OCI-LY7 (cell line): ENCODE data around the gene MTHFD1L.

Source experiments
- EZH2phosphoT487 ChIP-seq: fragments of 200-600 bp; sonication (generic); IDR thresholded peaks from 2 replicates; pipeline ENCODE4 v1.6.1; 2018; ENCODE audit warnings: low read depth, borderline replicate concordance, mild to moderate bottlenecking, mixed run types, antibody characterized with exemption, low read length, moderate library complexity, mixed read lengths
- TF ChIP-seq, protein P1 (sequence below): fragments of 200-600 bp; sonication (generic); conservative IDR thresholded peaks from 2 replicates; pipeline ENCODE4 v1.5.1; 2014; ENCODE audit warnings: mild to moderate bottlenecking, antibody characterized with exemption, low read length, moderate library complexity, mixed read lengths

DNA sequence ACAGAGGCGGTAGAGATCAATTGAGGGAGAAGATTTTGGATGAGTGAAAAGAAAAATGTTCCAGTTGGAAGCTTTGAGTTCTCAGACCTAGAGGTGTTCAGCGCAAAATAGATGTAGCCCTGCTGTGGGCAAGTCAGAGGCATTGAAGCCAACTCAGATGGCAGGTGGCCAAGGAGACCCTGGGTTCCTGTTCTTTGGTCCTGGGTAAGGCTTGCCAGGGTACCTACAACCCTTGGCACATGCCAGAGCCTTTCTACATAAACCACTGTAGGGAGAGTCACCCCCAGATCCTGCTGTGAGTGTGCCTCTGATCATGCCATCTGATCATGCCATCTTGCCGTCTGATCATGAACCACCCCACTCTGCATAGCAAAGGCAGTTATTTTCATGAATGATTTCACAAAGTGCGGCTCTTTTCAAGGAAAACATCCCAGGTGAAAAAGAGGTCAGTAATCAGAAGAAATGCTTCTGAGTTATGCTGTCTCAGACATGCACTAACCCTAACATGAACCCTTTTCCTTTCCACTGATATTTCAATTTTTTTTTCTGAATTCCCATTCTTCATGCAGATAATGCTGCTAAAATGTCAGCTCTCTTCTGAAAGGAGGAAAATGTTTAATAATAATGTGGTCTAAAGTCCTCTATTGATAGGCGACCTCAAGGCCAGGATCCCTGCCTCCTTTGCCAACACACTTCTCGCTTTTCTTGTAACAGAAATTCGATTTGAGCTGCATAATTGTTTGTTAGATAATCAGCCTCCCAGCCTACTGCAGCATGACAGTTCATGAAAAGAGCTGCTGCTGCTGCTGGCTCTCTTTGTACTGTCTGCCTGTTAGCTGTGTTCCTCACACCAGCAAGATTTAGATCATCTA lies 153.6 kb downstream of the MTHFD1L start:
- TF ChIP-seq, protein P1, sequence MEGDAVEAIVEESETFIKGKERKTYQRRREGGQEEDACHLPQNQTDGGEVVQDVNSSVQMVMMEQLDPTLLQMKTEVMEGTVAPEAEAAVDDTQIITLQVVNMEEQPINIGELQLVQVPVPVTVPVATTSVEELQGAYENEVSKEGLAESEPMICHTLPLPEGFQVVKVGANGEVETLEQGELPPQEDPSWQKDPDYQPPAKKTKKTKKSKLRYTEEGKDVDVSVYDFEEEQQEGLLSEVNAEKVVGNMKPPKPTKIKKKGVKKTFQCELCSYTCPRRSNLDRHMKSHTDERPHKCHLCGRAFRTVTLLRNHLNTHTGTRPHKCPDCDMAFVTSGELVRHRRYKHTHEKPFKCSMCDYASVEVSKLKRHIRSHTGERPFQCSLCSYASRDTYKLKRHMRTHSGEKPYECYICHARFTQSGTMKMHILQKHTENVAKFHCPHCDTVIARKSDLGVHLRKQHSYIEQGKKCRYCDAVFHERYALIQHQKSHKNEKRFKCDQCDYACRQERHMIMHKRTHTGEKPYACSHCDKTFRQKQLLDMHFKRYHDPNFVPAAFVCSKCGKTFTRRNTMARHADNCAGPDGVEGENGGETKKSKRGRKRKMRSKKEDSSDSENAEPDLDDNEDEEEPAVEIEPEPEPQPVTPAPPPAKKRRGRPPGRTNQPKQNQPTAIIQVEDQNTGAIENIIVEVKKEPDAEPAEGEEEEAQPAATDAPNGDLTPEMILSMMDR: no peak
- no peak for TF ChIP-seq EZH2phosphoT487
